Thyroid gland (tissue), 4 donors: Measurements from ENCODE around the gene SYTL3. TPM values are rescaled to one million over a fixed set of nuclear protein-coding genes. Genes with fewer than 3 reads are reported as not detected.
A peak's percentile ranks its signal among the peaks of the same experiment; 100 is the strongest.
"Not testable (repeated sequence)": the region's sequence is repeated elsewhere in the genome, so short reads cannot be mapped to it uniquely, and the experiment has no call there.

Experiments used
- DNase-seq, 2 donors: peaks; one replicate each; pipeline ENCODE4 v3.0.0-alpha.2; 2019
- H3K27ac ChIP-seq, 3 donors: fragments of 200-600 bp; sonication (generic); 1 replicate in 2 of 3; 2 replicates in 1 of 3; pipeline ENCODE4 v1.5.1; 2016 to 2019; ENCODE audit warnings: mild to moderate bottlenecking in 1 of 3, moderate library complexity in 1 of 3
- H3K27me3 ChIP-seq: fragments of 200-600 bp; sonication (generic); one replicate; pipeline ENCODE4 v1.5.1; 2019
- H3K36me3 ChIP-seq, 2 donors: fragments of 200-600 bp; sonication (generic); one replicate each; pipeline ENCODE4 v1.5.1; 2016 to 2019
- H3K4me1 ChIP-seq, 2 donors: fragments of 200-600 bp; sonication (generic); one replicate each; pipeline ENCODE4 v1.5.1; 2017 to 2019
- H3K4me3 ChIP-seq, 3 donors: fragments of 200-600 bp; sonication (generic); replicated peaks in 1 of 3; 1 replicate in 2 of 3; 2 replicates in 1 of 3; pipeline ENCODE4 v1.5.1; 2016; ENCODE audit warnings: mild to moderate bottlenecking in 1 of 3
- H3K9me3 ChIP-seq: fragments of 200-600 bp; sonication (generic); one replicate; pipeline ENCODE4 v1.5.1; 2017
- POLR2A ChIP-seq, 2 donors: fragments of 450-650 bp; IDR thresholded peaks; one replicate each; pipeline ENCODE4 v1.6.1; 2017; ENCODE audit warnings: antibody characterized with exemption in 2 of 2, mild to moderate bottlenecking in 2 of 2, moderate library complexity in 1 of 2
- WGBS, 2 donors: methylation state at CpG; one replicate each; pipeline ENCODE4 v1.1.5; 2017; 5-methylcytosine and 5-hydroxymethylcytosine counted together
- intact Hi-C: fragments of 100-400 bp; cut with DNase I; formaldehyde crosslinking; loops from one replicate; pipeline ENCODE4 v1.15.1; 2023
- total RNA-seq, 4 donors: library from RNA; depleted of rRNA; stranded (reverse); fragments of >200 nt; gene quantifications; one replicate each; pipeline ENCODE4 v1.2.3, GENCODE V29; 2016
- TF ChIP-seq, protein P1 (sequence below), 6 experiments: fragments of 200-600 bp in 3 of 6; fragments of 450-650 bp in 3 of 6; sonication (generic) in 3 of 6; IDR thresholded peaks; one replicate each; pipeline ENCODE4 v1.5.1; 2016 to 2019; ENCODE audit warnings: antibody characterized with exemption in 6 of 6, mild to moderate bottlenecking in 2 of 6, inconsistent platforms in 1 of 6, moderate library complexity in 1 of 6

SYTL3 gene
- total RNA-seq, 4 donors from 2014 or later, result 16.9 to 33.0 (median 24.4) TPM

GRCh38 chr6:158669145-158670035, 19.5 kb downstream of the SYTL3 start:
- no peaks in the 10 kb centered on the region for H3K27me3 ChIP-seq
- peaks cover 77 to 84% of the 10 kb centered on the region in 2 donors for H3K4me1 ChIP-seq
- DNase-seq, result peak in 1 of 2 donors; percentile 22
- intact Hi-C loops, result no loop called here
- WGBS, 2 donors, result 58 to 59% methylated on average over 7 of the region's 7 CpGs
- no peaks in the 10 kb centered on the region for H3K9me3 ChIP-seq
- H3K36me3 ChIP-seq, result no peaks in the 10 kb centered on the region
- TF ChIP-seq POLR2A (IDR thresholded peaks at IDR 0.05), result no peak
- TF ChIP-seq, protein P1, sequence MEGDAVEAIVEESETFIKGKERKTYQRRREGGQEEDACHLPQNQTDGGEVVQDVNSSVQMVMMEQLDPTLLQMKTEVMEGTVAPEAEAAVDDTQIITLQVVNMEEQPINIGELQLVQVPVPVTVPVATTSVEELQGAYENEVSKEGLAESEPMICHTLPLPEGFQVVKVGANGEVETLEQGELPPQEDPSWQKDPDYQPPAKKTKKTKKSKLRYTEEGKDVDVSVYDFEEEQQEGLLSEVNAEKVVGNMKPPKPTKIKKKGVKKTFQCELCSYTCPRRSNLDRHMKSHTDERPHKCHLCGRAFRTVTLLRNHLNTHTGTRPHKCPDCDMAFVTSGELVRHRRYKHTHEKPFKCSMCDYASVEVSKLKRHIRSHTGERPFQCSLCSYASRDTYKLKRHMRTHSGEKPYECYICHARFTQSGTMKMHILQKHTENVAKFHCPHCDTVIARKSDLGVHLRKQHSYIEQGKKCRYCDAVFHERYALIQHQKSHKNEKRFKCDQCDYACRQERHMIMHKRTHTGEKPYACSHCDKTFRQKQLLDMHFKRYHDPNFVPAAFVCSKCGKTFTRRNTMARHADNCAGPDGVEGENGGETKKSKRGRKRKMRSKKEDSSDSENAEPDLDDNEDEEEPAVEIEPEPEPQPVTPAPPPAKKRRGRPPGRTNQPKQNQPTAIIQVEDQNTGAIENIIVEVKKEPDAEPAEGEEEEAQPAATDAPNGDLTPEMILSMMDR (IDR thresholded peaks at IDR 0.05), result no peak
- no peak overlapping the region for H3K4me3 ChIP-seq
- H3K27ac ChIP-seq, result peak overlapping the region; percentile 87 to 92 (median 90)

GRCh38 chr6:158672119-158672518, 22.3 kb downstream of the SYTL3 start:
- H3K36me3 ChIP-seq, intact Hi-C loops, H3K9me3 ChIP-seq, H3K4me3 ChIP-seq, H3K27me3 ChIP-seq: not testable (repeated sequence)
- H3K27ac ChIP-seq, result peak overlapping the region; percentile 81 to 91 (median 87)
- DNase-seq, result peak; percentile 64 to 71
- H3K4me1 ChIP-seq, result peaks cover 55 to 62% of the 10 kb centered on the region in 2 donors
- 27 to 54% methylated on average over 8 of the region's 8 CpGs for WGBS, 2 donors

GRCh38 chr6:158672726-158673125, 22.9 kb downstream of the SYTL3 start:
- intact Hi-C loops, result no loop called here
- WGBS, 2 donors, result 41 to 66% methylated on average over 6 of the region's 6 CpGs
- H3K4me3 ChIP-seq, result no peak overlapping the region
- TF ChIP-seq, protein P1 (IDR thresholded peaks at IDR 0.05), result no peak
- TF ChIP-seq POLR2A (IDR thresholded peaks at IDR 0.05), result no peak
- DNase-seq, result peak; percentile 54 to 66
- no peaks in the 10 kb centered on the region for H3K9me3 ChIP-seq
- H3K36me3 ChIP-seq, result no peaks in the 10 kb centered on the region
- no peaks in the 10 kb centered on the region for H3K27me3 ChIP-seq
- H3K4me1 ChIP-seq, result peaks cover 49 to 56% of the 10 kb centered on the region in 2 donors
- peak overlapping the region; percentile 79 to 91 (median 81) for H3K27ac ChIP-seq

GRCh38 chr6:158674342-158675131, 24.7 kb downstream of the SYTL3 start:
- no peak overlapping the region for H3K4me3 ChIP-seq
- no peak for DNase-seq
- H3K27ac ChIP-seq, result peak overlapping the region; percentile 55 to 79 (median 64)
- intact Hi-C loops, result no loop called here
- H3K9me3 ChIP-seq, result no peaks in the 10 kb centered on the region
- H3K36me3 ChIP-seq, result no peaks in the 10 kb centered on the region
- peaks cover 31 to 38% of the 10 kb centered on the region in 2 donors for H3K4me1 ChIP-seq
- 92 to 95% methylated on average over 14 of the region's 14 CpGs for WGBS, 2 donors
- no peaks in the 10 kb centered on the region for H3K27me3 ChIP-seq
- TF ChIP-seq POLR2A (IDR thresholded peaks at IDR 0.05), result no peak
- TF ChIP-seq, protein P1 (IDR thresholded peaks at IDR 0.05), result no peak

GRCh38 chr6:158677094-158677493, 27.2 kb downstream of the SYTL3 start:
- WGBS, 2 donors, result 96 to 99% methylated on average over 3 of the region's 3 CpGs
- intact Hi-C loops, result not testable (repeated sequence)

More at GRCh38 chr6:158677094-158677493, 27.2 kb downstream of the SYTL3 start:
- not testable (repeated sequence) for H3K36me3 ChIP-seq, H3K4me3 ChIP-seq, DNase-seq, H3K27ac ChIP-seq, H3K9me3 ChIP-seq, H3K27me3 ChIP-seq
- H3K4me1 ChIP-seq, result peaks cover 23 to 27% of the 10 kb centered on the region in 2 donors
